HepG2 (cell line): ENCODE measurements around the gene WTAP. TPM values are rescaled to one million over a fixed set of nuclear protein-coding genes. Genes with fewer than 3 reads are reported as not detected.

Source experiments
- HDAC1 ChIP-seq: sonication (generic); formaldehyde crosslinking; IDR thresholded peaks from 2 replicates; pipeline ENCODE4 v1.5.1; 2020; ENCODE audit warnings: mild to moderate bottlenecking, missing genetic modification reagents
- HNF4A ChIP-seq: sonication (generic); formaldehyde crosslinking; IDR thresholded peaks from 2 replicates; pipeline ENCODE4 v1.4.0; 2020; ENCODE audit warnings: missing genetic modification reagents
- IKZF1 ChIP-seq: fragments of 450-650 bp; IDR thresholded peaks from 2 replicates; pipeline ENCODE4 v1.7.1; 2016
- KLF16 ChIP-seq, 2 experiments: sonication (generic) in 1 of 2; formaldehyde crosslinking in 1 of 2; IDR thresholded peaks; 2 replicates each; pipeline versions ENCODE4 v1.6.1 to v1.8.0; 2016 to 2023; ENCODE audit warnings: missing genetic modification reagents in 2 of 2, missing compliant biosample characterization in 1 of 2
- MIXL1 ChIP-seq: IDR thresholded peaks from 2 replicates; pipeline ENCODE4 v1.6.1; 2016
- MZF1 ChIP-seq: sonication (generic); formaldehyde crosslinking; IDR thresholded peaks from 2 replicates; pipeline ENCODE4 v1.8.1; 2023; ENCODE audit warnings: mild to moderate bottlenecking, missing genetic modification reagents, borderline replicate concordance
- PHF20 ChIP-seq: sonication (generic); formaldehyde crosslinking; IDR thresholded peaks from 2 replicates; pipeline ENCODE4 v1.5.0; 2020; ENCODE audit warnings: mild to moderate bottlenecking, missing genetic modification reagents
- SNAPC2 ChIP-seq: sonication (generic); formaldehyde crosslinking; IDR thresholded peaks from 2 replicates; pipeline ENCODE4 v1.8.1; 2022; ENCODE audit warnings: mild to moderate bottlenecking, missing genetic modification reagents
- ZNF138 ChIP-seq: sonication (generic); formaldehyde crosslinking; IDR thresholded peaks from 2 replicates; pipeline ENCODE4 v1.5.0; 2020; ENCODE audit warnings: mild to moderate bottlenecking, low read depth, missing genetic modification reagents
- ZNF354B ChIP-seq: sonication (generic); formaldehyde crosslinking; IDR thresholded peaks from 2 replicates; pipeline ENCODE4 v1.8.0; 2022; ENCODE audit warnings: mild to moderate bottlenecking, missing genetic modification reagents
- ZNF572 ChIP-seq: sonication (generic); formaldehyde crosslinking; IDR thresholded peaks from 2 replicates; pipeline ENCODE4 v1.5.1; 2020; ENCODE audit warnings: mild to moderate bottlenecking, missing genetic modification reagents
- ZNF749 ChIP-seq: sonication (generic); formaldehyde crosslinking; IDR thresholded peaks from 2 replicates; pipeline ENCODE4 v1.8.0; 2022; ENCODE audit warnings: mild to moderate bottlenecking, missing genetic modification reagents, moderate library complexity, borderline replicate concordance
- polyA plus RNA-seq, 8 experiments: library from polyadenylated mRNA; depleted of rRNA in 3 of 8; stranded (reverse) in 7 of 8; unstranded in 1 of 8; fragments of >200 nt; fragmentation: Illumina TruSeq in 4 of 8; extraction: Trizol in 4 of 8; gene quantifications; 2 replicates each; pipeline versions ENCODE4 v1.2.1 to v1.2.3, GENCODE V29; 2011 to 2016; ENCODE audit warnings: low read depth in 4 of 8, missing spikeins in 1 of 8, mixed read lengths in 1 of 8; ENCODE audit not compliant: insufficient read depth in 1 of 8
- total RNA-seq, 5 experiments: library from RNA; depleted of rRNA; stranded (reverse); fragments of >200 nt; fragmentation: Illumina TruSeq; extraction: Trizol; gene quantifications; 2 replicates each; pipeline ENCODE4 v1.2.3, GENCODE V29; 2016; ENCODE audit warnings: low read depth in 1 of 5
- TF ChIP-seq, protein P1 (sequence below): IDR thresholded peaks from 2 replicates; pipeline ENCODE4 v1.6.1; 2016; ENCODE audit warnings: low read depth, missing genetic modification reagents, missing compliant biosample characterization
- TF ChIP-seq, protein P2 (sequence below): sonication (generic); formaldehyde crosslinking; IDR thresholded peaks from 2 replicates; pipeline ENCODE4 v1.4.0; 2020; ENCODE audit warnings: missing genetic modification reagents
- TF ChIP-seq, protein P3 (sequence below): IDR thresholded peaks from 2 replicates; pipeline ENCODE4 v1.6.1; 2016; ENCODE audit warnings: missing compliant biosample characterization, missing genetic modification reagents, borderline replicate concordance

The WTAP gene
- total and polyA plus RNA-seq, 2 of the 13 experiments (the other 11 are each of a cell fraction or from before 2014, with no cell fraction given) = 31.6 to 167 TPM

DNA sequence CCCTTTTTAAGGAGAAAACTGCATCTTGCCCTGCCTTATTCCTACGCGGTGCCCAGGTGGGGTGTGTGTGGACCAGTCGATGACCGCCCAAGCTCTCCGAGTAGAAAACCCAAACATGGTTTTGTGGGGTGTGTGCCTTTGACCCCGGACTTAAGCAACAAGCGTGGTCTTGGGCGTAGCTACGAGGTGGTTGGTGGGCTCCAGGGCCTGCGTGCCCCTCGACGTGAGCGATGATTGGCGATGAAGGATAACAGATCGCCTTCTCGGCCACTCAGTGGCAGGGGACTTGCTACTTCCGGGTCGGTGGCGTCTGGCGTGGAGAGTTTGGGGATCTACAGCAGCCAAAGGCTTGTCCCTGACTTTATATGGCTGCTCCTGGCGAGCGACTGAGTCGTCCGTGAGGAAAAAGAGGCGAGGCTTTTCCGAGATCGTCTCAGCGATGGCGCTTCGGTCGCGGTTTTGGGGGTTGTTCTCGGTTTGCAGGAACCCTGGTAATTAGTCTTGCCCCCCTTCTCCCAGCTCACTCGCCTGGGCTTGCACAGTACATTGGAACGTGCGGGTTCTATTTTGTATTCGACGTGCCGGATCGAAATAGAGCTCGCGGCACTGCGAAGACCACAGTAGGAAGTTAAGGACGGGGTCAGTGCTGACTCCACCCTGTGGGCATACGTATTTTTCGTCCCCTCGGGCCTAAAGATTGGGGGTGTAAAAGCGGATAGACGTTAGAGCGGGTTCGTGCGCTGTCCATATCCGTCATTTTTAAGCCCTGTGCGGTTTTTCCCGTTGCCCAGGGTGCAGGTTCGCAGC, 63.0 kb downstream of the WTAP start, which contains the start of gene MRPL18 (continued):
- TF ChIP-seq IKZF1 (no peak), KLF16 (CRISPR knock-in tag; IDR thresholded peaks at IDR 0.05) (no peak), ZNF138 (no peak), MIXL1 (CRISPR knock-in tag) (0 out of 2 replicates have a peak, but pooled peaks have one; percentile 29), HDAC1 (CRISPR knock-in tag) (peak; percentile 81), SNAPC2 (no peak; the same call in 1 of the 2 replicates), ZNF749 (CRISPR knock-in tag) (no peak), HNF4A (no peak), ZNF572 (CRISPR knock-in tag) (no peak), PHF20 (CRISPR knock-in tag) (peak; percentile 72), ZNF354B (no peak), MZF1 (CRISPR knock-in tag) (no peak)
- TF ChIP-seq, protein P1, sequence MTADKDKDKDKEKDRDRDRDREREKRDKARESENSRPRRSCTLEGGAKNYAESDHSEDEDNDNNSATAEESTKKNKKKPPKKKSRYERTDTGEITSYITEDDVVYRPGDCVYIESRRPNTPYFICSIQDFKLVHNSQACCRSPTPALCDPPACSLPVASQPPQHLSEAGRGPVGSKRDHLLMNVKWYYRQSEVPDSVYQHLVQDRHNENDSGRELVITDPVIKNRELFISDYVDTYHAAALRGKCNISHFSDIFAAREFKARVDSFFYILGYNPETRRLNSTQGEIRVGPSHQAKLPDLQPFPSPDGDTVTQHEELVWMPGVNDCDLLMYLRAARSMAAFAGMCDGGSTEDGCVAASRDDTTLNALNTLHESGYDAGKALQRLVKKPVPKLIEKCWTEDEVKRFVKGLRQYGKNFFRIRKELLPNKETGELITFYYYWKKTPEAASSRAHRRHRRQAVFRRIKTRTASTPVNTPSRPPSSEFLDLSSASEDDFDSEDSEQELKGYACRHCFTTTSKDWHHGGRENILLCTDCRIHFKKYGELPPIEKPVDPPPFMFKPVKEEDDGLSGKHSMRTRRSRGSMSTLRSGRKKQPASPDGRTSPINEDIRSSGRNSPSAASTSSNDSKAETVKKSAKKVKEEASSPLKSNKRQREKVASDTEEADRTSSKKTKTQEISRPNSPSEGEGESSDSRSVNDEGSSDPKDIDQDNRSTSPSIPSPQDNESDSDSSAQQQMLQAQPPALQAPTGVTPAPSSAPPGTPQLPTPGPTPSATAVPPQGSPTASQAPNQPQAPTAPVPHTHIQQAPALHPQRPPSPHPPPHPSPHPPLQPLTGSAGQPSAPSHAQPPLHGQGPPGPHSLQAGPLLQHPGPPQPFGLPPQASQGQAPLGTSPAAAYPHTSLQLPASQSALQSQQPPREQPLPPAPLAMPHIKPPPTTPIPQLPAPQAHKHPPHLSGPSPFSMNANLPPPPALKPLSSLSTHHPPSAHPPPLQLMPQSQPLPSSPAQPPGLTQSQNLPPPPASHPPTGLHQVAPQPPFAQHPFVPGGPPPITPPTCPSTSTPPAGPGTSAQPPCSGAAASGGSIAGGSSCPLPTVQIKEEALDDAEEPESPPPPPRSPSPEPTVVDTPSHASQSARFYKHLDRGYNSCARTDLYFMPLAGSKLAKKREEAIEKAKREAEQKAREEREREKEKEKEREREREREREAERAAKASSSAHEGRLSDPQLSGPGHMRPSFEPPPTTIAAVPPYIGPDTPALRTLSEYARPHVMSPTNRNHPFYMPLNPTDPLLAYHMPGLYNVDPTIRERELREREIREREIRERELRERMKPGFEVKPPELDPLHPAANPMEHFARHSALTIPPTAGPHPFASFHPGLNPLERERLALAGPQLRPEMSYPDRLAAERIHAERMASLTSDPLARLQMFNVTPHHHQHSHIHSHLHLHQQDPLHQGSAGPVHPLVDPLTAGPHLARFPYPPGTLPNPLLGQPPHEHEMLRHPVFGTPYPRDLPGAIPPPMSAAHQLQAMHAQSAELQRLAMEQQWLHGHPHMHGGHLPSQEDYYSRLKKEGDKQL (CRISPR knock-in tag) = 0 out of 2 replicates have a peak, but pooled peaks have one; percentile 41
- TF ChIP-seq, protein P2, sequence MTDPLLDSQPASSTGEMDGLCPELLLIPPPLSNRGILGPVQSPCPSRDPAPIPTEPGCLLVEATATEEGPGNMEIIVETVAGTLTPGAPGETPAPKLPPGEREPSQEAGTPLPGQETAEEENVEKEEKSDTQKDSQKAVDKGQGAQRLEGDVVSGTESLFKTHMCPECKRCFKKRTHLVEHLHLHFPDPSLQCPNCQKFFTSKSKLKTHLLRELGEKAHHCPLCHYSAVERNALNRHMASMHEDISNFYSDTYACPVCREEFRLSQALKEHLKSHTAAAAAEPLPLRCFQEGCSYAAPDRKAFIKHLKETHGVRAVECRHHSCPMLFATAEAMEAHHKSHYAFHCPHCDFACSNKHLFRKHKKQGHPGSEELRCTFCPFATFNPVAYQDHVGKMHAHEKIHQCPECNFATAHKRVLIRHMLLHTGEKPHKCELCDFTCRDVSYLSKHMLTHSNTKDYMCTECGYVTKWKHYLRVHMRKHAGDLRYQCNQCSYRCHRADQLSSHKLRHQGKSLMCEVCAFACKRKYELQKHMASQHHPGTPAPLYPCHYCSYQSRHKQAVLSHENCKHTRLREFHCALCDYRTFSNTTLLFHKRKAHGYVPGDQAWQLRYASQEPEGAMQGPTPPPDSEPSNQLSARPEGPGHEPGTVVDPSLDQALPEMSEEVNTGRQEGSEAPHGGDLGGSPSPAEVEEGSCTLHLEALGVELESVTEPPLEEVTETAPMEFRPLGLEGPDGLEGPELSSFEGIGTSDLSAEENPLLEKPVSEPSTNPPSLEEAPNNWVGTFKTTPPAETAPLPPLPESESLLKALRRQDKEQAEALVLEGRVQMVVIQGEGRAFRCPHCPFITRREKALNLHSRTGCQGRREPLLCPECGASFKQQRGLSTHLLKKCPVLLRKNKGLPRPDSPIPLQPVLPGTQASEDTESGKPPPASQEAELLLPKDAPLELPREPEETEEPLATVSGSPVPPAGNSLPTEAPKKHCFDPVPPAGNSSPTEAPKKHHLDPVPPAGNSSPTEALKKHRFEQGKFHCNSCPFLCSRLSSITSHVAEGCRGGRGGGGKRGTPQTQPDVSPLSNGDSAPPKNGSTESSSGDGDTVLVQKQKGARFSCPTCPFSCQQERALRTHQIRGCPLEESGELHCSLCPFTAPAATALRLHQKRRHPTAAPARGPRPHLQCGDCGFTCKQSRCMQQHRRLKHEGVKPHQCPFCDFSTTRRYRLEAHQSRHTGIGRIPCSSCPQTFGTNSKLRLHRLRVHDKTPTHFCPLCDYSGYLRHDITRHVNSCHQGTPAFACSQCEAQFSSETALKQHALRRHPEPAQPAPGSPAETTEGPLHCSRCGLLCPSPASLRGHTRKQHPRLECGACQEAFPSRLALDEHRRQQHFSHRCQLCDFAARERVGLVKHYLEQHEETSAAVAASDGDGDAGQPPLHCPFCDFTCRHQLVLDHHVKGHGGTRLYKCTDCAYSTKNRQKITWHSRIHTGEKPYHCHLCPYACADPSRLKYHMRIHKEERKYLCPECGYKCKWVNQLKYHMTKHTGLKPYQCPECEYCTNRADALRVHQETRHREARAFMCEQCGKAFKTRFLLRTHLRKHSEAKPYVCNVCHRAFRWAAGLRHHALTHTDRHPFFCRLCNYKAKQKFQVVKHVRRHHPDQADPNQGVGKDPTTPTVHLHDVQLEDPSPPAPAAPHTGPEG (CRISPR knock-in tag) = 0 out of 2 replicates have a peak, but pooled peaks have one; percentile 72
- TF ChIP-seq, protein P3, sequence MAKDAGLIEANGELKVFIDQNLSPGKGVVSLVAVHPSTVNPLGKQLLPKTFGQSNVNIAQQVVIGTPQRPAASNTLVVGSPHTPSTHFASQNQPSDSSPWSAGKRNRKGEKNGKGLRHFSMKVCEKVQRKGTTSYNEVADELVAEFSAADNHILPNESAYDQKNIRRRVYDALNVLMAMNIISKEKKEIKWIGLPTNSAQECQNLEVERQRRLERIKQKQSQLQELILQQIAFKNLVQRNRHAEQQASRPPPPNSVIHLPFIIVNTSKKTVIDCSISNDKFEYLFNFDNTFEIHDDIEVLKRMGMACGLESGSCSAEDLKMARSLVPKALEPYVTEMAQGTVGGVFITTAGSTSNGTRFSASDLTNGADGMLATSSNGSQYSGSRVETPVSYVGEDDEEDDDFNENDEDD (CRISPR knock-in tag) = no peak
